Frontal cortex (tissue), 4 donors: ENCODE results near the gene PPP4R4. TPM values are rescaled to one million over a fixed set of nuclear protein-coding genes. Genes with fewer than 3 reads are reported as not detected.
"Not testable (repeated sequence)": the region's sequence is repeated elsewhere in the genome, so short reads cannot be mapped to it uniquely, and the experiment has no call there.

Experiments
- DNase-seq, 2 donors: peaks; one replicate each; pipeline ENCODE4 v3.0.0; 2012; ENCODE audit warnings: low spot score in 2 of 2
- FAIRE-seq: peaks from 2 replicates; lab custom pipeline; 2012; peaks lifted over from hg19 to GRCh38; lab: Jason Lieb, UNC
- total RNA-seq: library from RNA; depleted of rRNA; stranded (reverse); fragments of >200 nt; gene quantifications from one replicate; pipeline ENCODE4 v1.2.3, GENCODE V29; 2014
- donor health status: control.
- donor health status: control.
- donor health status: control.

The PPP4R4 gene
- total RNA-seq, 1 donor from 2014 or later: 1.6 TPM

DNA sequence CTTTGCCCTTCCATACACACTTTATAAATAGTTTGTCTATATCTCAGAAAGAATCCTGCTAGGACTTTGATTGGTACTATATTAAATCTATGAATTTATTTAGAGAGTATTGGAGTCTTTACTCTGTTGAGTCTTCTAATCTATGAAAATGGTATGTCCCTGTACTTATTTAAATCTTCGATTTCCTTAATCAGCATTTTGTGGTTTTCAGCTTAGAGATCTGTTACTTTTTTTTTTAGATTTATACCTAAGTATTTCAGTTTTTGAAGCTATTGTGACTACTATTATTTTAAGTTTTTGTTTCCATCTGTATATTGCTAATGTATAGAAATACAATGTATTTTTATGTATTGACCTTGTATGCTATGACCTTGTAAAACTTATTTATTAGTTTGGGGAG is 31.3 kb upstream of the PPP4R4 start:
- DNase-seq (no peak), FAIRE-seq (no peak)

GRCh38 chr14:94143239-94143638 is 30.9 kb upstream of the PPP4R4 start:
- no peak for FAIRE-seq
- DNase-seq: no peak

DNA sequence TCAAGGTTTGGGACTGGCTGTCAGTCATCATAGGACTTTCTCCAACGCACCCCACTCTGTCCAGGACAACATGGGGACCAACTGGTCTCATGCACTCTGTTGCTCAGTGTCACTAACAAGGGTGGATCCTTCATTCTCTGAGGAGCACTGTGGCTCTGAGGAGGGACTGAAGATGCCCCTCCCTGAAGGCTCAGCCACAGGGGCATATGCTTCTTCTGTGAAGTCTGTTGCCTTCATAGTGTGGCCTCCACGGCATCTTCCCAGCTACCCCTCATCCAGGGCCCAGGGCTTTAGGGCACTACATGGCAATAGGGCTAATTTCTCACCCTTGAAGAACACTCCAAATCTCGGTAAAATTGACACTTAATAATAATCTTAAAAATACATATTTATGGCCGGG is 30.4 kb upstream of the PPP4R4 start:
- FAIRE-seq (no peak), DNase-seq (no peak)

- no peak for FAIRE-seq
- DNase-seq: no peak
Observed at GRCh38 chr14:94144765-94145164, 29.4 kb upstream of the PPP4R4 start.

GRCh38 chr14:94145902-94146527 is 28.1 kb upstream of the PPP4R4 start:
- FAIRE-seq (no peak), DNase-seq (no peak)

DNA sequence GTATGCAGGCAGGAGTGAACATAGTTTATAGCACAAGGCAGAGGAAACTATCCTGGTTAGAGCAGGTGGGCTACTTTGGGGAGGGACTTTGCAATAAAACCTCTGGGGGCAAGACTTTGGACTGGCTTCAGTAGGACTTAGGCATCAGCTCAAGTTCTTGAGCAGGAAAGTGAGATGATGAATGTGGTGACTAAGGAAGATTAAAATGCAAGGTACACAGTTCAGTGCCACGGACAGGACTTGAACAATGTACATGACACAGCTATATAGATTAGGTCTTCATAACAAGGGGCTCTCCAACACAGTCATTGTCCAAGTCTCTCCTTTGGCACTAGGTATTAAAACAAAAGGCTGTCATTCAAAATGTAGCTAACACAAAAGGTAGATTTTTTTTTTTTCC is 21.4 kb upstream of the PPP4R4 start:
- DNase-seq (no peak), FAIRE-seq (no peak)

- no peak for FAIRE-seq
Observed at GRCh38 chr14:94153750-94154342, 20.3 kb upstream of the PPP4R4 start.

GRCh38 chr14:94156143-94156542 is 18.0 kb upstream of the PPP4R4 start:
- DNase-seq, FAIRE-seq: not testable (repeated sequence)

More at GRCh38 chr14:94153750-94154342, 20.3 kb upstream of the PPP4R4 start:
- DNase-seq: no peak

DNA sequence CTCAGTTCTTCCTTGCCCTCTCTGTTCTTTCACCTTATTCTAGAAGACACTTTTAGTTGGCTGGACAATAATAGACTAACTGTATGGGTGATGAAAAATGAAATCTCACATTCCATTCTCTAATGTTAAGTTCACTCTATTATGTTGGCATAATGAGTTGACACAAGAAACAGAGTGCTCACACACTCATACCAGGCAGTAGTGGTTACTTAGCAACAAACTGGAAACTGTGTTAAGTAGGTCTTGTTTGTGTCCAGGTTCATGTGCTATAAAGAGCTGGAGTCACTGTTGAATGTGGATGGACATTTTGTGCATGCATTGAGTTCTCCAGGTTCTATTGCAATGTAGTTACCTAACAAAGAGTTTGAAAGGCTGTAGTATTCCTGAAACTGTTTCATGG is 16.9 kb upstream of the PPP4R4 start:
- FAIRE-seq (no peak), DNase-seq (no peak)

- DNase-seq: no peak
- no peak for FAIRE-seq
Observed at GRCh38 chr14:94158239-94158883, 15.8 kb upstream of the PPP4R4 start.

DNA sequence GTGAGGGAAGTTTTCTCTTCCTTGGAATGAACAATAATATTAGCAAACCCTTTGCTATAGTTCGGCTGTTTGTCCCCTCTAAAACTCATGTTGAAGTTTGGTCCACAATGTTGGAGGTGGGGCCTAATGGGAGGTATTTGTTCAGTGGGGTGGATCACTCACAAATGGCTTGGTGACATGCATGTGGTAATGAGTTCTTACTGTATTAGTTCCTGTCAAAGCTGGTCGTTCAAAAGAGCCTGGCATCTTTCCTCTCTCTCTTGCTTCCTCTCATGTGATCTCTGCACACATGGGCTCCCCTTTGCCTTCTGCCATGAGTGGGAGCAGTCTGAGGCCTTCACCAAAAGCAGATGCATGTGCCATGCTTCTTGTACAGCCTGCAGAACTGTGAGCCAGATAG is 13.1 kb upstream of the PPP4R4 start:
- DNase-seq (no peak), FAIRE-seq (no peak)

DNA sequence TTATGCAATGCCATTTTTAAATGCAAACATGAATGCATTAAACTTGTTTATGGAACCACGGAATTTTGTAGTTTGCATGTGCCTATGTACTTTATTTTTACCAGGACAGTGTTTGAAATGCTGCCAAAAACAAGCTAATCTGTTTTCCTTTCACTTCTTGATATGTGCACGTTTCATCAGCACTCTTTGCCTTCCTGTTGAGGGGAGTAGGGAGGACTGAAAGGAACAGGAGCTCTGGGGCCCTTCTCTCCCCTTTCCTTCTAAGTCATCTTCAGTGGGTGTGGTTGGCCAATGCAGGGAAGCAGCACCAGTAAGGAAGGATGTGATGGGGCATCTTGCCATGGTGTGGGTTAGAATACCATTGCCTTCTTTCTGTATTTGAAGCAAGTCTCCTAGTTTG is 12.1 kb upstream of the PPP4R4 start:
- no peak for DNase-seq
- no peak for FAIRE-seq

- DNase-seq: no peak
- no peak for FAIRE-seq
Observed at GRCh38 chr14:94162466-94162865, 11.7 kb upstream of the PPP4R4 start.

DNA sequence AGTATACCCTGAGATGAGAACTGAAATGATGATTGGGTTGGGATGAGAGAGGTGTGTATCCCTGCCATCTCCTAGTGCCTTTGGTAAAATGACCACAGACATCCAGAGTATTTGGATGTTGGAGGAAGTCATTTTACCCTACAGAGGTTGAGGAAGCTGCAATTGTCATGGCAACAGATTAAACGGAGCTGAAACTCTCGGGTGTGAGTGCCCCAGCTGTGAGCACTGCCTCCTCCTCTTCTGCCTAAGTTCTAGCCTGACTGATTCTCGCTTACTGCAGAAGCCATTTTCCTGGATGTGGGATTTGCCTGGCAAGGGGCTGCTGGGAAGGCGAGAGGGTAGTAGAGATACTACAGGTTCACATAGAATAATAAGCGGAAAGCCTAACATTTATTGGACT is 10.3 kb upstream of the PPP4R4 start:
- DNase-seq (no peak), FAIRE-seq (no peak)

- DNase-seq: peak in 1 of 2 donors; percentile 29
- FAIRE-seq: no peak
Observed at GRCh38 chr14:94164685-94165431, 9.3 kb upstream of the PPP4R4 start.

- no peak for DNase-seq
- no peak for FAIRE-seq
Observed at GRCh38 chr14:94165744-94166143, 8.4 kb upstream of the PPP4R4 start.

- no peak for FAIRE-seq
- no peak for DNase-seq
Observed at GRCh38 chr14:94170136-94170535, 4.0 kb upstream of the PPP4R4 start.

- DNase-seq: no peak
- no peak for FAIRE-seq
Observed at GRCh38 chr14:94171208-94171607, 2.9 kb upstream of the PPP4R4 start.

- DNase-seq (no peak), FAIRE-seq (no peak)
Observed at GRCh38 chr14:94172545-94172944, 1.6 kb upstream of the PPP4R4 start.

- DNase-seq: peak in 1 of 2 donors; percentile 28
- no peak for FAIRE-seq
Observed at GRCh38 chr14:94173471-94173884, 644 bp upstream of the PPP4R4 start.

DNA sequence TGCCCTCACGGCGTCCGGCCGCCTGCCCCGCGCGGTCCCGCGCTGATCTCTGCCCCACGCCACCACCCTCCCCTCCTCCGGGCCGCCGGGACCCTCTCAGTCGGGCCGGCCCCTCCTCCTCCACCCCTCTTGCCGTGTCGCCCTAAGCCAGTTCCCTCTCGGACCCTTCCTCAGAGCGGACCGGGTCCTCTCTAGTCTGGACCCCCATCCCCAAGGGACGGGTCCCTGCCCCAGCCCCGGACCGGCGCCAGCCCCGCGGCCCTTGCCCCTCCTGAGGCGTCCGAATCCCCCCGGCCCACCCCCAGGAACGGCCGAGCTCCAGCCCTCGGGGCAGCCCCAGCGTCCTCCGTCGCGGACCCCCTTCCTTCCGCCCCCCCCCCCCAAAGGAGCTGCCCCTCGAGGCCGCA is 485 bp downstream of the PPP4R4 start:
- no peak for DNase-seq
- FAIRE-seq: no peak
